Loucy (cell line): ENCODE data around the gene SLC26A9.

Experiments
- CTCF ChIP-seq: fragments of 200-600 bp; sonication (generic); conservative IDR thresholded peaks from 2 replicates; pipeline ENCODE4 v1.5.1; 2014; ENCODE audit warnings: mild to moderate bottlenecking, antibody characterized with exemption, low read length
- EZH2phosphoT487 ChIP-seq: fragments of 200-600 bp; IDR thresholded peaks from 2 replicates; pipeline ENCODE4 v1.6.1; 2018; ENCODE audit warnings: antibody characterized with exemption, mild to moderate bottlenecking, moderate library complexity, borderline replicate concordance

- no peak for TF ChIP-seq CTCF
- TF ChIP-seq EZH2phosphoT487: no peak
Observed at GRCh38 chr1:205929496-205930194, 13.6 kb downstream of the SLC26A9 start.
